IMR-90 (cell line): Measurements from ENCODE around the gene DISP2. TPM values are rescaled to one million over a fixed set of nuclear protein-coding genes. Genes with fewer than 3 reads are reported as not detected.

Experiments used
- ATAC-seq: fragments of 200-7000 bp; cut with Tn5 transposase; 2 replicates; pipeline ENCODE4 v1.9.1; 2020; ENCODE audit warnings: low read depth, mild to moderate bottlenecking, moderate library complexity
- BruUV-seq: library from RNA; stranded (reverse); fragments of 400-500 nt; replicated peaks from 2 replicates; lab custom pipeline; 2021; lab: Mats Ljungman, UMichigan
- CTCF ChIA-PET: fragments of 300-600 bp; formaldehyde crosslinking; extraction: SDS; loops from one replicate; lab custom pipeline; 2021; ENCODE audit warnings: antibody characterized with exemption; lab: Yijun Ruan, JAX
- POLR2A ChIA-PET: fragments of 300-600 bp; sonication (Branson Sonifier 250); formaldehyde crosslinking; loops from one replicate; lab custom pipeline; 2022; ENCODE audit warnings: antibody characterized with exemption; ENCODE audit not compliant: unreplicated experiment; lab: Charles Lee
- DNase-seq: peaks from one replicate; pipeline ENCODE4 v3.0.0; 2013
- H2AFZ ChIP-seq: replicated peaks from 2 replicates; pipeline ENCODE3; 2013; ENCODE audit warnings: low read length, mild to moderate bottlenecking; ENCODE audit not compliant: poor library complexity
- H2AK5ac ChIP-seq: 2 replicates; pipeline ENCODE4 v1.6.1; 2013; ENCODE audit warnings: low read depth, low read length, inconsistent platforms
- H2AK9ac ChIP-seq: replicated peaks from 2 replicates; pipeline ENCODE3; 2013; ENCODE audit warnings: mild to moderate bottlenecking, low read depth, low read length, moderate library complexity; ENCODE audit not compliant: poor library complexity
- H2BK120ac ChIP-seq: 2 replicates; pipeline ENCODE4 v1.6.1; 2013; ENCODE audit warnings: low read depth, low read length, inconsistent platforms
- H2BK15ac ChIP-seq: 3 replicates; pipeline ENCODE4 v1.6.1; 2013; ENCODE audit warnings: low read depth, low read length, inconsistent platforms
- H2BK20ac ChIP-seq: 2 replicates; pipeline ENCODE4 v1.6.1; 2013; ENCODE audit warnings: low read depth, mild to moderate bottlenecking, inconsistent platforms, low read length, moderate library complexity
- H2BK5ac ChIP-seq: 2 replicates; pipeline ENCODE4 v1.6.1; 2013; ENCODE audit warnings: mild to moderate bottlenecking, low read depth, low read length, inconsistent platforms; ENCODE audit not compliant: poor library complexity, severe bottlenecking
- H3K14ac ChIP-seq: replicated peaks from 2 replicates; pipeline ENCODE4 v1.6.1; 2013; ENCODE audit warnings: low read depth, low read length, inconsistent platforms
- H3K18ac ChIP-seq: 2 replicates; pipeline ENCODE4 v1.6.1; 2013; ENCODE audit warnings: low read depth, low read length, control low read depth
- H3K23ac ChIP-seq: 2 replicates; pipeline ENCODE4 v1.6.1; 2013; ENCODE audit warnings: low read depth, low read length, inconsistent platforms
- H3K27ac ChIP-seq: 2 replicates; pipeline ENCODE4 v1.5.1; 2013; ENCODE audit warnings: mild to moderate bottlenecking, control low read depth, low read length; ENCODE audit not compliant: insufficient read depth
- H3K27me3 ChIP-seq: 2 replicates; pipeline ENCODE4 v1.6.1; 2013; ENCODE audit warnings: low read length; ENCODE audit not compliant: control insufficient read depth, insufficient read depth
- H3K36me3 ChIP-seq: 2 replicates; pipeline ENCODE4 v1.6.1; 2013; ENCODE audit warnings: low read length, mixed read lengths; ENCODE audit not compliant: control insufficient read depth, insufficient read depth
- H3K4ac ChIP-seq: 2 replicates; pipeline ENCODE4 v1.6.1; 2013; ENCODE audit warnings: low read depth, low read length, inconsistent platforms
- H3K4me1 ChIP-seq: 2 replicates; pipeline ENCODE4 v1.6.1; 2013; ENCODE audit warnings: low read length, mixed read lengths; ENCODE audit not compliant: control insufficient read depth, insufficient read depth
- H3K4me2 ChIP-seq: 2 replicates; pipeline ENCODE4 v1.6.1; 2013; ENCODE audit warnings: low read depth, mild to moderate bottlenecking, control low read depth, low read length, moderate library complexity
- H3K4me3 ChIP-seq: 2 replicates; pipeline ENCODE4 v1.5.1; 2013; ENCODE audit warnings: low read depth, mild to moderate bottlenecking, control low read depth, low read length, moderate library complexity; ENCODE audit not compliant: insufficient read depth
- H3K56ac ChIP-seq: 2 replicates; pipeline ENCODE4 v1.6.1; 2013; ENCODE audit warnings: low read length, inconsistent platforms; ENCODE audit not compliant: insufficient read depth; ENCODE audit errors: extremely low read depth
- H3K79me1 ChIP-seq, 2 experiments: 2 replicates each; pipeline ENCODE4 v1.6.1; 2013; ENCODE audit warnings: low read length in 2 of 2, inconsistent platforms in 1 of 2, low read depth in 1 of 2
- H3K9ac ChIP-seq: 2 replicates; pipeline ENCODE4 v1.6.1; 2013; ENCODE audit warnings: low read depth, low read length, control low read depth
- H3K9me1 ChIP-seq: 2 replicates; pipeline ENCODE4 v1.6.1; 2013; ENCODE audit warnings: low read length, inconsistent platforms; ENCODE audit not compliant: insufficient read depth
- H3K9me3 ChIP-seq: 2 replicates; pipeline ENCODE4 v1.6.1; 2013; ENCODE audit warnings: low read length; ENCODE audit not compliant: control insufficient read depth, insufficient read depth
- H4K20me1 ChIP-seq: 2 replicates; pipeline ENCODE4 v1.6.1; 2013; ENCODE audit warnings: low read length, inconsistent platforms; ENCODE audit not compliant: insufficient read depth
- H4K5ac ChIP-seq: 2 replicates; pipeline ENCODE4 v1.6.1; 2013; ENCODE audit warnings: mild to moderate bottlenecking, low read depth, low read length, control low read depth
- H4K8ac ChIP-seq, 2 experiments: 2 replicates each; pipeline ENCODE4 v1.6.1; 2013; ENCODE audit warnings: low read depth in 2 of 2, low read length in 2 of 2, control low read depth in 1 of 2, inconsistent platforms in 1 of 2
- H4K91ac ChIP-seq: 2 replicates; pipeline ENCODE4 v1.6.1; 2013; ENCODE audit warnings: low read depth, low read length, inconsistent platforms; ENCODE audit not compliant: insufficient read depth
- CEBPB ChIP-seq: IDR thresholded peaks from 2 replicates; pipeline ENCODE4 v1.6.1; 2012; ENCODE audit warnings: low read depth, low read length, improper control_type of control experiment
- CHD1 ChIP-seq: IDR thresholded peaks from 2 replicates; pipeline ENCODE4 v1.6.1; 2012; ENCODE audit warnings: low read depth, low read length, improper control_type of control experiment
- ELK1 ChIP-seq: fragments of 150-350 bp; IDR thresholded peaks from 2 replicates; pipeline ENCODE4 v1.6.1; 2016; ENCODE audit warnings: low read depth, mild to moderate bottlenecking, low read length, moderate library complexity, borderline replicate concordance
- FOS ChIP-seq: fragments of 150-350 bp; IDR thresholded peaks from 2 replicates; pipeline ENCODE4 v1.6.1; 2016; ENCODE audit warnings: low read depth, low read length
- MXI1 ChIP-seq: IDR thresholded peaks from 2 replicates; pipeline ENCODE4 v1.6.1; 2012; ENCODE audit warnings: low read depth, mild to moderate bottlenecking, low read length, moderate library complexity, borderline replicate concordance
- RAD21 ChIP-seq: IDR thresholded peaks from 2 replicates; pipeline ENCODE4 v1.6.1; 2012; ENCODE audit warnings: low read length, improper control_type of control experiment
- SMC3 ChIP-seq: fragments of 150-350 bp; IDR thresholded peaks from 2 replicates; pipeline ENCODE4 v1.6.1; 2016; ENCODE audit warnings: low read depth, mild to moderate bottlenecking, antibody characterized with exemption, low read length, moderate library complexity
- USF2 ChIP-seq: fragments of 150-350 bp; IDR thresholded peaks from 2 replicates; pipeline ENCODE4 v1.6.1; 2017; ENCODE audit warnings: mild to moderate bottlenecking, antibody characterized with exemption, low read length, low read depth
- WGBS, 2 experiments: methylation state at CpG; one replicate each; pipeline versions ENCODE4 v1.1.5 to v1.1.7; 2013; ENCODE audit warnings: missing lambda C conversion rate in 2 of 2; ENCODE audit not compliant: insufficient read length in 1 of 2; ENCODE audit errors: extremely low coverage in 2 of 2; 5-methylcytosine and 5-hydroxymethylcytosine counted together
- dilution Hi-C: fragments of 300-500 bp; cut with HindIII; formaldehyde crosslinking; loops from one replicate; pipeline ENCODE4 v1.14.3; 2018; ENCODE audit warnings: low sequenced_read_pairs; ENCODE audit not compliant: unreplicated experiment
- in situ Hi-C: fragments of 300-500 bp; cut with MboI; formaldehyde crosslinking; loops from 3 replicates; pipeline ENCODE4 v1.14.3; 2019; ENCODE audit warnings: low sequenced_read_pairs, inconsistent platforms, mixed read lengths
- intact Hi-C: fragments of 100-400 bp; cut with micrococcal nuclease; formaldehyde crosslinking; loops from 2 replicates; pipeline ENCODE4 v1.10.0; 2022
- polyA plus RNA-seq, 3 experiments: library from polyadenylated mRNA; depleted of rRNA; stranded (reverse); fragments of >200 nt; gene quantifications; 2 replicates each; pipeline ENCODE4 v1.2.3, GENCODE V29; 2012; ENCODE audit warnings: low replicate concordance in 1 of 3
- total RNA-seq: library from RNA; depleted of rRNA; stranded (reverse); fragments of >200 nt; gene quantifications from 2 replicates; pipeline ENCODE4 v1.2.3, GENCODE V29; 2012

DISP2 gene
- total and polyA plus RNA-seq, 2 of the 4 experiments (the other 2 are of a cell fraction), result 0.34 to 0.36 TPM

DNA sequence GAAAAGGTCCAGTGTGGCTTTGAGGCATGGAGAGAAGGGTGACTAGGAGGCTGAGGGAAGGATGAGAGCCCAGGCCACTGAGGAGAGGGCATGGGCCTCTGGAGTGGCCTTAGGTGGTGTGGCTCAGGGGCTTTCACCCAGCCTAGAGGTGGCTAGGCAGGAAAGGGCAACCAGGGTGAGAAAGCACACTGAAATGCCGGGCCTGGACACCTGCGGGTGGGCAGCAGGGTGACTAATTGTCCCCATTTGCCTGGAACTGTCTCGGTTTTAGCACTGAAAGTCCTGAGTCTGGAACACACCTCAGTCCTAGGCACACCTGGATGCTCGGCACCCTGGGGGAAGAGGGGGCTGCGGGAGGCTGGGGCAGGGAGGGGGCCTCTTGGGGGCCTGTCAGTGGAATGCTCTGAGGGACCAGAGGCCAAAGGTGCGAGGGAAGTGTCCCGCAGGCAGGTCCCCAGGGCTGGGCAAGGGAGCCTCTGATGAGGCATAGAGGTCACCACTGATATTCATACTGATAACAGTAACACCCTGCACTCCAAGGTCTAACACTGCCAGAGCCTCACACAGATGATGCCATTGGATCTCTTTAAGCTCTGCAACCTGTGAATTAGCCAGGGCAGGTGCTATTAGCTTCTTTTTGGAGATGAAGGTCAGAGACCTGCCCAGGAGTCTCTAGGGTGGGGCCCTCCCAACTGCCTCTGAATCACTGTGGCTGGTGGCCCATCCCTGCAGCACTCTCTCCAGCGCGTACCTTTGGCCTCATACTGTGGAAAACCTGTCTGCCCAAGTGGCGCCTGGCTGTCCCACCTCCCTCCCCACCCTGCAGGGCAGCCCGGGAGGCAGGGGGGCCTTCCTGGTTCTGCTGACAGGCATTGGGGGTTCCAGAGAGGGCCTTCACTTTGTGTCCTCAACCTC, 10.2 kb upstream of the DISP2 start:
- in situ Hi-C loops (no loop called here), dilution Hi-C loops (no loop called here)

More for the DNA sequence above, 10.2 kb upstream of the DISP2 start:
- Histone ChIP-seq H3K9me1 (peaks cover 6% of the 10 kb centered on the region; the same call in 1 of the 2 replicates), H3K36me3 (no peaks in the 10 kb centered on the region), H3K56ac (no peak overlapping the region), H2AK5ac (no peak overlapping the region), H4K5ac (no peak overlapping the region), H3K9me3 (no peaks in the 10 kb centered on the region), H2BK5ac (no peak overlapping the region), H2AFZ (no peak overlapping the region), H3K14ac (no peak overlapping the region), H3K4me3 (no peak overlapping the region), H3K9ac (no peak overlapping the region), H4K8ac (no peak overlapping the region), H3K4me1 (peaks cover 18% of the 10 kb centered on the region), H3K27ac (no peak overlapping the region), H3K4me2 (no peak overlapping the region), H3K18ac (no peak overlapping the region), H3K79me1 (no peaks in the 10 kb centered on the region), H4K20me1 (no peaks in the 10 kb centered on the region), H4K91ac (no peak overlapping the region), H3K4ac (no peak overlapping the region), H2BK120ac (no peak overlapping the region), H2BK20ac (no peak overlapping the region), H2BK15ac (no peak overlapping the region), H3K23ac (no peak overlapping the region), H3K27me3 (peaks cover 14% of the 10 kb centered on the region), H2AK9ac (no peak overlapping the region)
- no TSS peak for BruUV-seq
- CTCF ChIA-PET, result no interaction called here
- ATAC-seq, result no peak
- no peak for DNase-seq
- TF ChIP-seq USF2, result no peak
- TF ChIP-seq MXI1, result no peak
- no peak for TF ChIP-seq RAD21
- no peak for TF ChIP-seq ELK1
- TF ChIP-seq FOS, result no peak
- no peak for TF ChIP-seq CHD1
- no peak for TF ChIP-seq CEBPB
- TF ChIP-seq SMC3, result no peak
- WGBS, 2 experiments, result 90% methylated on average over 5 of the region's 11 CpGs; no CpG with 5 or more reads in 1 of the 2 experiments
- intact Hi-C loops, result no loop called here
- POLR2A ChIA-PET, result no interaction called here
